Endodermal cell (in vitro differentiated cells): Measurements from ENCODE around the gene PPP2R5C. TPM values are rescaled to one million over a fixed set of nuclear protein-coding genes. Genes with fewer than 3 reads are reported as not detected.

ENCODE experiments used
- DNase-seq: peaks from one replicate; pipeline ENCODE4 v3.0.0-alpha.2; 2017
- H3K27ac ChIP-seq: 2 replicates; pipeline ENCODE4 v1.5.1; 2013; ENCODE audit warnings: mild to moderate bottlenecking, low read depth, low read length, moderate library complexity
- H3K27me3 ChIP-seq: 2 replicates; pipeline ENCODE4 v1.6.1; 2013; ENCODE audit warnings: mild to moderate bottlenecking, low read length, moderate library complexity; ENCODE audit not compliant: insufficient read depth, control insufficient read depth, poor library complexity, severe bottlenecking
- H3K36me3 ChIP-seq: 2 replicates; pipeline ENCODE4 v1.7.0; 2013; ENCODE audit warnings: mild to moderate bottlenecking, low read length, moderate library complexity; ENCODE audit not compliant: control insufficient read depth, insufficient read depth
- H3K4me1 ChIP-seq: one replicate; pipeline ENCODE4 v1.7.0; 2013; ENCODE audit warnings: low read length; ENCODE audit not compliant: control insufficient read depth, insufficient read depth
- H3K4me3 ChIP-seq: 2 replicates; pipeline ENCODE4 v1.5.1; 2013; ENCODE audit warnings: mild to moderate bottlenecking, low read length, moderate library complexity
- H3K9ac ChIP-seq: 2 replicates; pipeline ENCODE4 v1.6.1; 2013; ENCODE audit warnings: mild to moderate bottlenecking, low read length, moderate library complexity; ENCODE audit not compliant: poor library complexity, severe bottlenecking; ENCODE audit errors: extremely low read depth
- H3K9me3 ChIP-seq: 2 replicates; pipeline ENCODE4 v1.6.1; 2013; ENCODE audit warnings: mild to moderate bottlenecking, low read length, moderate library complexity; ENCODE audit not compliant: control insufficient read depth
- H3K27ac Mint-ChIP-seq: 2 replicates; pipeline ENCODE4 v1.8.0; 2020; ENCODE audit warnings: mixed read lengths
- H3K27me3 Mint-ChIP-seq: 2 replicates; pipeline ENCODE4 v1.8.0; 2021; ENCODE audit warnings: mild to moderate bottlenecking, mixed read lengths; ENCODE audit not compliant: insufficient read depth
- H3K36me3 Mint-ChIP-seq: 2 replicates; pipeline ENCODE4 v1.8.0; 2020; ENCODE audit warnings: low read depth, mixed read lengths
- H3K4me1 Mint-ChIP-seq: 2 replicates; pipeline ENCODE4 v1.8.0; 2020; ENCODE audit warnings: mixed read lengths
- H3K4me3 Mint-ChIP-seq: 2 replicates; pipeline ENCODE4 v1.8.0; 2020; ENCODE audit warnings: mild to moderate bottlenecking, moderate library complexity, mixed read lengths
- H3K9me3 Mint-ChIP-seq: 2 replicates; pipeline ENCODE4 v1.8.0; 2020; ENCODE audit warnings: mild to moderate bottlenecking, mixed read lengths
- CTCF ChIP-seq: fragments of 200-600 bp; sonication (generic); conservative IDR thresholded peaks from 2 replicates; pipeline ENCODE4 v1.5.0; 2021; ENCODE audit warnings: antibody characterized with exemption, mild to moderate bottlenecking
- WGBS, 2 experiments: methylation state at CpG; one replicate each; pipeline versions ENCODE4 v1.1.5 to v1.1.7; 2013; ENCODE audit warnings: missing lambda C conversion rate in 2 of 2, mixed read lengths in 1 of 2; ENCODE audit not compliant: insufficient coverage in 1 of 2, insufficient read length in 1 of 2; 5-methylcytosine and 5-hydroxymethylcytosine counted together
- total RNA-seq, 2 donors: library from RNA; stranded (reverse); fragmentation: NEBNext Ultra II Directional in 1 of 2; extraction: Animal tissue kit (Norgen Biotek cat#: 25700) in 1 of 2; gene quantifications; 2 replicates in 1 of 2; 3 replicates in 1 of 2; pipeline ENCODE4 v1.2.1, GENCODE V29; 2021

The PPP2R5C gene
- total RNA-seq, 2 donors from 2014 or later: 116 to 117 TPM

- peaks cover 17% of the 10 kb centered on the region for H3K4me1 Mint-ChIP-seq
- H3K4me3 Mint-ChIP-seq: no peak overlapping the region
- 34 to 38% methylated on average over 15 to 18 of the region's 19 CpGs for WGBS, 2 experiments
- H3K27ac ChIP-seq: no peak overlapping the region
- peaks cover 37% of the 10 kb centered on the region for H3K27me3 Mint-ChIP-seq
- no peak overlapping the region for H3K9ac ChIP-seq
- TF ChIP-seq CTCF: peak; percentile 94
- H3K9me3 Mint-ChIP-seq: no peaks in the 10 kb centered on the region
- no peaks in the 10 kb centered on the region for H3K36me3 ChIP-seq
- no peaks in the 10 kb centered on the region for H3K4me1 ChIP-seq
- H3K27me3 ChIP-seq: peaks cover 17% of the 10 kb centered on the region
- no peaks in the 10 kb centered on the region for H3K9me3 ChIP-seq
- DNase-seq: peak; percentile 92
- no peaks in the 10 kb centered on the region for H3K36me3 Mint-ChIP-seq
- no peak overlapping the region for H3K27ac Mint-ChIP-seq
- no peak overlapping the region for H3K4me3 ChIP-seq
Observed at GRCh38 chr14:101961011-101961721, 199.7 kb downstream of the PPP2R5C start.

- no peak overlapping the region for H3K4me3 ChIP-seq
- H3K27me3 Mint-ChIP-seq: peaks cover 35% of the 10 kb centered on the region
- no peak overlapping the region for H3K9ac ChIP-seq
- no peaks in the 10 kb centered on the region for H3K36me3 Mint-ChIP-seq
- no peaks in the 10 kb centered on the region for H3K9me3 ChIP-seq
- no peak overlapping the region for H3K27ac Mint-ChIP-seq
- TF ChIP-seq CTCF: no peak
- no peaks in the 10 kb centered on the region for H3K36me3 ChIP-seq
- peaks cover 17% of the 10 kb centered on the region for H3K27me3 ChIP-seq
- no peak overlapping the region for H3K27ac ChIP-seq
- peaks cover 21% of the 10 kb centered on the region for H3K4me1 Mint-ChIP-seq
- 93 to 96% methylated on average over 5 to 9 of the region's 9 CpGs for WGBS, 2 experiments
- H3K9me3 Mint-ChIP-seq: no peaks in the 10 kb centered on the region
- no peaks in the 10 kb centered on the region for H3K4me1 ChIP-seq
- DNase-seq: no peak
- no peak overlapping the region for H3K4me3 Mint-ChIP-seq
Observed at GRCh38 chr14:101961746-101962502, 200.4 kb downstream of the PPP2R5C start.

GRCh38 chr14:101962503-101962874 lies 201.0 kb downstream of the PPP2R5C start:
- 84 to 87% methylated on average over 5 of the region's 5 CpGs for WGBS, 2 experiments
- H3K9ac ChIP-seq: no peak overlapping the region
- Mint-ChIP-seq H3K27me3 (peaks cover 35% of the 10 kb centered on the region), H3K9me3 (no peaks in the 10 kb centered on the region), H3K4me3 (no peak overlapping the region), H3K27ac (peak overlapping the region; percentile 35), H3K4me1 (peaks cover 21% of the 10 kb centered on the region), H3K36me3 (no peaks in the 10 kb centered on the region)
- H3K27ac ChIP-seq: no peak overlapping the region
- TF ChIP-seq CTCF: no peak
- H3K4me1 ChIP-seq: no peaks in the 10 kb centered on the region
- H3K4me3 ChIP-seq: no peak overlapping the region
- H3K9me3 ChIP-seq: no peaks in the 10 kb centered on the region
- H3K27me3 ChIP-seq: peaks cover 17% of the 10 kb centered on the region
- peaks cover 2% of the 10 kb centered on the region for H3K36me3 ChIP-seq
- no peak for DNase-seq
